Measurements from ENCODE around the gene PPP6R3. TPM values are rescaled to one million over a fixed set of nuclear protein-coding genes. Genes with fewer than 3 reads are reported as not detected.

The PPP6R3 gene
- total RNA-seq, 1 experiment from 2014 or later: 129 TPM

GRCh38 chr11:68591719-68592118, 131.2 kb downstream of the PPP6R3 start:
- H3K9me2 ChIP-seq (ENCODE audit: insufficient read depth): no peaks in the 10 kb centered on the region
- no peaks in the 10 kb centered on the region; the same call in 1 of the 2 replicates for H3F3A ChIP-seq (ENCODE audit: insufficient read depth, low read depth)
- H3K79me2 ChIP-seq (ENCODE audit: low read depth): no peaks in the 10 kb centered on the region
- 0 out of 2 replicates have a peak, but pooled peaks cover 3% of the 10 kb centered on the region for H4K20me1 ChIP-seq (ENCODE audit: insufficient read depth)
- no peak overlapping the region for H3K4me2 ChIP-seq
- no peaks in the 10 kb centered on the region for H3K4me1 ChIP-seq (replicated peaks; ENCODE audit: insufficient read depth)
- TF ChIP-seq CTCF (conservative IDR thresholded peaks at IDR 0.05) (no peak), EZH2 (IDR thresholded peaks at IDR 0.05; ENCODE audit: low read depth) (no peak)
- no peaks in the 10 kb centered on the region for H3K27me3 ChIP-seq (ENCODE audit: insufficient read depth, low read depth)
- ChIA-PET POLR2A (ENCODE audit: unreplicated experiment) (no interaction called here), CTCF (no interaction called here)
- no peak overlapping the region for H3K27ac ChIP-seq
- no peaks in the 10 kb centered on the region for H3K9me3 ChIP-seq (ENCODE audit: insufficient read depth, low read depth)
- intact Hi-C loops (cut with micrococcal nuclease; ENCODE audit: unreplicated experiment): no loop called here
- H2AFZ ChIP-seq: no peak overlapping the region
- DNase-seq: no peak
- no peak overlapping the region for H3K4me3 ChIP-seq
- H3K36me3 ChIP-seq (ENCODE audit: low read depth): peaks cover 78% of the 10 kb centered on the region
- BruUV-seq (replicated peaks): no TSS peak

- no peak overlapping the region for H3K4me2 ChIP-seq
- no peaks in the 10 kb centered on the region for H3K4me1 ChIP-seq (replicated peaks; ENCODE audit: insufficient read depth)
- H3K79me2 ChIP-seq (ENCODE audit: low read depth): no peaks in the 10 kb centered on the region
- H3K9me3 ChIP-seq (ENCODE audit: insufficient read depth, low read depth): no peaks in the 10 kb centered on the region
- no TSS peak for BruUV-seq (replicated peaks)
- no peaks in the 10 kb centered on the region for H3K9me2 ChIP-seq (ENCODE audit: insufficient read depth)
- H4K20me1 ChIP-seq (ENCODE audit: insufficient read depth): no peaks in the 10 kb centered on the region; the same call in 1 of the 2 replicates
- no peak for DNase-seq
- CTCF ChIA-PET: no interaction called here
- no peaks in the 10 kb centered on the region; the same call in 1 of the 2 replicates for H3F3A ChIP-seq (ENCODE audit: insufficient read depth, low read depth)
- no peak overlapping the region for H3K4me3 ChIP-seq
- TF ChIP-seq EZH2 (IDR thresholded peaks at IDR 0.05; ENCODE audit: low read depth) (no peak), CTCF (conservative IDR thresholded peaks at IDR 0.05) (no peak)
- POLR2A ChIA-PET (ENCODE audit: unreplicated experiment): no interaction called here
- H3K36me3 ChIP-seq (ENCODE audit: low read depth): peaks cover 72% of the 10 kb centered on the region
- no peaks in the 10 kb centered on the region for H3K27me3 ChIP-seq (ENCODE audit: insufficient read depth, low read depth)
- no peak overlapping the region for H3K27ac ChIP-seq
- intact Hi-C loops (cut with micrococcal nuclease; ENCODE audit: unreplicated experiment): no loop called here
- H2AFZ ChIP-seq: no peak overlapping the region
These were observed 132.9 kb downstream of the PPP6R3 start for GRCh38 chr11:68593441-68593840.

- Histone ChIP-seq H3K27ac (no peak overlapping the region), H3K4me2 (no peak overlapping the region), H3K4me1 (replicated peaks; ENCODE audit: insufficient read depth) (no peaks in the 10 kb centered on the region), H3K27me3 (ENCODE audit: insufficient read depth, low read depth) (no peaks in the 10 kb centered on the region), H3K4me3 (no peak overlapping the region), H3K9me2 (ENCODE audit: insufficient read depth) (no peaks in the 10 kb centered on the region), H2AFZ (no peak overlapping the region), H3K36me3 (ENCODE audit: low read depth) (peaks cover 73% of the 10 kb centered on the region), H4K20me1 (ENCODE audit: insufficient read depth) (peaks cover under 1% of the 10 kb centered on the region; the same call in 1 of the 2 replicates), H3F3A (ENCODE audit: insufficient read depth, low read depth) (no peaks in the 10 kb centered on the region; the same call in 1 of the 2 replicates), H3K9me3 (ENCODE audit: insufficient read depth, low read depth) (no peaks in the 10 kb centered on the region), H3K79me2 (ENCODE audit: low read depth) (no peaks in the 10 kb centered on the region)
- DNase-seq: no peak
- BruUV-seq (replicated peaks): no TSS peak
- TF ChIP-seq EZH2 (IDR thresholded peaks at IDR 0.05; ENCODE audit: low read depth): no peak
- TF ChIP-seq CTCF (conservative IDR thresholded peaks at IDR 0.05): no peak
- POLR2A ChIA-PET (ENCODE audit: unreplicated experiment): no interaction called here
- CTCF ChIA-PET: no interaction called here
- intact Hi-C loops (cut with micrococcal nuclease; ENCODE audit: unreplicated experiment): no loop called here
These were observed 133.6 kb downstream of the PPP6R3 start for GRCh38 chr11:68594123-68594522.
